ENCODE data around the gene TACR2. TPM values are rescaled to one million over a fixed set of nuclear protein-coding genes. Genes with fewer than 3 reads are reported as not detected.

The TACR2 gene
- total RNA-seq, result 0.90 TPM
- long read RNA-seq, partial matches to known transcripts, result 0 of 1 reads
- long read RNA-seq, other reads (novel, unspliced or antisense), result 0 of 1 reads

DNA sequence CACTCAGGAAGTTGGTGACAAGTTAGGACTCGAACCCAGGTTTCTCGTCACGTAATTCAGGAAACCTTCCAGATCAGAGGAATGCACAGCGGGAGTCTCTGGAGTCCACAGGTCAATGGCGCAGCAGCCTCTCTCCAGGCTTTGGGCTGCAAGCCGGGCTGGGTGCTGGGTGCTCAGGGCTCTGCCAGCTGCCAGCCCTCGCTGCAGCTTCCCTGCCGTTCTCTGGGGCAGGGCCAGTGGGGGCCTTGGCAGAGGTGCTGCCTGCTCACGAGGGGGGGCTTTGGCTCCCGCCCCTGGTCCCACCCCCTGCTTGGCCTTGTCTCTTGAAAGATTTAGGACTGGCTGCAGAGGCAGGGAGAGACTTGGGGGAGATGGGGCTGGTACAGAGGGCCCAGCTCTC, at the start of gene TACR2:
TSS of gene TACR2 (minus strand) at position 224 of the 400 bp plus-strand sequence. CDS start 595 bp downstream, outside the sequence.
- H3K27me3 ChIP-seq, result no peaks in the 10 kb centered on the region
- ATAC-seq (no peak), DNase-seq (no peak)
- H3K4me3 ChIP-seq, result no peak within 1 kb of the TSS
- intact Hi-C loops (cut with DNase I), result no loop called here
- no peaks in the 10 kb centered on the region for H3K36me3 ChIP-seq
- H3K9me3 ChIP-seq, result no peaks in the 10 kb centered on the region
- no peak within 1 kb of the TSS for H3K27ac ChIP-seq
- no peaks in the 10 kb centered on the region for H3K4me1 ChIP-seq
- TF ChIP-seq, protein P1, sequence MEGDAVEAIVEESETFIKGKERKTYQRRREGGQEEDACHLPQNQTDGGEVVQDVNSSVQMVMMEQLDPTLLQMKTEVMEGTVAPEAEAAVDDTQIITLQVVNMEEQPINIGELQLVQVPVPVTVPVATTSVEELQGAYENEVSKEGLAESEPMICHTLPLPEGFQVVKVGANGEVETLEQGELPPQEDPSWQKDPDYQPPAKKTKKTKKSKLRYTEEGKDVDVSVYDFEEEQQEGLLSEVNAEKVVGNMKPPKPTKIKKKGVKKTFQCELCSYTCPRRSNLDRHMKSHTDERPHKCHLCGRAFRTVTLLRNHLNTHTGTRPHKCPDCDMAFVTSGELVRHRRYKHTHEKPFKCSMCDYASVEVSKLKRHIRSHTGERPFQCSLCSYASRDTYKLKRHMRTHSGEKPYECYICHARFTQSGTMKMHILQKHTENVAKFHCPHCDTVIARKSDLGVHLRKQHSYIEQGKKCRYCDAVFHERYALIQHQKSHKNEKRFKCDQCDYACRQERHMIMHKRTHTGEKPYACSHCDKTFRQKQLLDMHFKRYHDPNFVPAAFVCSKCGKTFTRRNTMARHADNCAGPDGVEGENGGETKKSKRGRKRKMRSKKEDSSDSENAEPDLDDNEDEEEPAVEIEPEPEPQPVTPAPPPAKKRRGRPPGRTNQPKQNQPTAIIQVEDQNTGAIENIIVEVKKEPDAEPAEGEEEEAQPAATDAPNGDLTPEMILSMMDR (IDR thresholded peaks at IDR 0.05), result no peak

DNA sequence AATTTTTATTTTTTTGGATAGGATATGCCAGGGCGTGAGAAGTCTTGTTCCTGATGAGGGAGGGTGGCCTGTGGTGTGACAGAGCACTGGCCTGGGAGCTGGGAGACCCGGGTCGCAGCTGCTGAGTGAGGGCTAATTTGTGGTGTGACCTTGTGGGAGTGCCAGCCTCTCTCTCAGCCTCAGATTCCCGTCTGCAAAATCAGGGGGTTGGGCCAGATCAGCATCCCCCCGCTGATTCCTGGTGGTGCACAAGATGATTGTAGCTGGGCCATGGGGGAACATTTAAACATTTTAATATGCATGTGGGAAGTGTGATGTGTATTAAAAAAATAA, 49.4 kb upstream of the TACR2 start:
- Histone ChIP-seq H3K27ac (peak overlapping the region; percentile 44), H3K27me3 (no peaks in the 10 kb centered on the region), H3K4me1 (peaks cover 54% of the 10 kb centered on the region), H3K4me3 (no peak overlapping the region), H3K9me3 (no peaks in the 10 kb centered on the region), H3K36me3 (no peaks in the 10 kb centered on the region)
- DNase-seq (no peak), ATAC-seq (no peak)
- intact Hi-C loops (cut with DNase I), result no loop called here
- TF ChIP-seq, protein P1 (IDR thresholded peaks at IDR 0.05), result no peak

DNA sequence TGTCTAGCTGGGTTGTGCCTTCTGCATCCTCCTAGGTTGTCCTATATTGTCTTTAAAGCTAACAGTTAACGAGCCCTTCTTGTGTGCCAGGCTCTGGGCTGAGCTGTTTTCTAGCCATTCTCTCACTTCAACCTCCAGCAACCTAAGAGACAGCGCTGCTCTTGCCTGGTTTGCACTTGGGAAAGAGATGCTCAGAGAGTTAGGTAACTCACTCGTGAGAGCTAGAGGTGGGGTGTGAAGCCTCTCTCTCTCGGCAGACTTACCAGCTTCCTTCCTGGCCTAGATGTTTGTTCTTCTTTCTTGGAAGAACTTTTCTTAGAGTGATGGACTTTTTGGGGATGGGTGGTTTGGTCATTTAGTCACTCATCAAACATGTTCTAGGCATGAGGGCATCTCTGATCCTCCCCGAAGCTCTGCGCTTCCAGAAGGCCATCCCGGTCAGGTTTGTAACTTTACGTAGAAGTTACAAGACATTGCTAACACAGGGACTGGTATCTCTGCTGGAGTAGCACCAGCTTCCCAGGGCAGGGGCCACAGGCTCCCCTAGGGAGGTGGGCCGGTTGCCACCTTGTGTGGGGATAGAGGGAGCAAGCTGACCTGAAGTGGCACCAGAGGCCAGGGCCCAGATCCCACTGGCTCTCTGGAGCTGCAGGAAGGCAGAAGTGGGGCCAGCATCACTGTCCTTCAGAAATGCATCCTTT, 48.9 kb upstream of the TACR2 start:
- Histone ChIP-seq H3K27ac (peak overlapping the region; percentile 44), H3K36me3 (no peaks in the 10 kb centered on the region), H3K27me3 (no peaks in the 10 kb centered on the region), H3K9me3 (no peaks in the 10 kb centered on the region), H3K4me1 (peaks cover 59% of the 10 kb centered on the region), H3K4me3 (no peak overlapping the region)
- intact Hi-C loops (cut with DNase I), result no loop called here
- TF ChIP-seq, protein P1 (IDR thresholded peaks at IDR 0.05), result no peak
- ATAC-seq, result peak; percentile 3
- no peak for DNase-seq

DNA sequence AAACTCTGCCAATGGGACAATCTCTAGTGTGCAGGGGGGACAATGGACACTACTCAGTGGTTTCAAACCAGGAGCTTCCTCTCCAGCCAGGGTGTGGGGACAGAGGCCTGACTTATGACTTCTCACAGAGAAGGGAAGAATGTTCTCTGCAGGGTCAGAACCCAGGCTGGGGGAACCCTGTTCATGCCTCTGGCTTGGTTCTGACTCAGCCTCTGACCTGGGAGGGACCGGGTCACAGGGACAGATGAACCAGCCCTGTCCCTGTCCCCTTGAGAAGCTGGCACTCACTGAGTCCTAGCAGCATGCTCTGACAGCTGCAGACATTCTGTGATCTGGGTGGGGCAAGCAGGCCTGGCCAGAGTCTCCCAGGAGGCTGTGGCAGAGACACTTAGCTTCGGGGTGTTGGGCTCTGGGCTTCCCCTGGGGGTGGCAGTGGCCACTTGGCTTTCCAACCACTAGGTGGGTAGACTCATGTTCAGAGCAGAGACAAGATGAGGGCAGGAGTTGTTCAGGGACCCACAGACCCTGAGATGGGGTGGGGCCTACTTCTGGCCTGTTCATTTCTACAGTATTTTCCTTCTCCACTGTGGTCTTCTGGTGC, 48.2 kb upstream of the TACR2 start:
- peaks cover 57% of the 10 kb centered on the region for H3K4me1 ChIP-seq
- ATAC-seq, result peak; percentile 70

DNA sequence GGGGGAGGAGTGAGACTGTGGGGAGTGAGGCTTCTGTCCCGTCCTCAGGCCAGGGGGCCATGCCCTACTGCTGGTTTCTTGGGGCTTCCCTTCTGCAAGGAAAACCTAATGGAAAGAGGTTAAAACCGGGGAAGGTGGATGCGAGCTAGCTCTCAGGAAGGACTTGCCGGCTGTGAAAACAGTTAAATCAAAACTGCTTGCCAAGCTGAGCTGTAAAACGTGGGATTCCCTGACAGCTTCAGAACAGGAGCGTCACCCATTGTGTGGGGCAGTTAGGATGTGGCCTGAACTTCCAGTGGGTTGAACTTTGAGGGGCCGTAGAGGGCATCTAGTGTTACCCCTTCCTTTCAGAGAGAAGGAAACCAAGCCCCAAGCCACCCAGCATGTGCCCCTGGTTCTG, 47.7 kb upstream of the TACR2 start:
- H3K4me1 ChIP-seq, result peaks cover 52% of the 10 kb centered on the region

More for the DNA sequence above, 48.2 kb upstream of the TACR2 start:
- no peaks in the 10 kb centered on the region for H3K9me3 ChIP-seq
- DNase-seq, result no peak
- no peak overlapping the region for H3K4me3 ChIP-seq
- H3K36me3 ChIP-seq, result no peaks in the 10 kb centered on the region
- TF ChIP-seq, protein P1 (IDR thresholded peaks at IDR 0.05), result peak; percentile 7
- H3K27me3 ChIP-seq, result no peaks in the 10 kb centered on the region
- H3K27ac ChIP-seq, result peak overlapping the region; percentile 44
- intact Hi-C loops (cut with DNase I), result no loop called here

More for the DNA sequence above, 47.7 kb upstream of the TACR2 start:
- Histone ChIP-seq H3K27me3 (no peaks in the 10 kb centered on the region), H3K36me3 (no peaks in the 10 kb centered on the region), H3K27ac (peak overlapping the region; percentile 44), H3K4me3 (no peak overlapping the region), H3K9me3 (no peaks in the 10 kb centered on the region)
- no peak for DNase-seq
- no peak for ATAC-seq
- TF ChIP-seq, protein P1 (IDR thresholded peaks at IDR 0.05), result no peak
- intact Hi-C loops (cut with DNase I), result no loop called here

Data from upper lobe of right lung (tissue), 1 donor.